Stimulated activated CD4-positive, alpha-beta T cell treated with anti-CD3 and anti-CD28 coated beads, TNF-alpha, amount 100 ng/mL, for 4 hours (primary cell): Measurements from ENCODE around the gene HOXC11.

ENCODE experiments used
- DNase-seq, 3 experiments: peaks; one replicate each; pipeline ENCODE4 v3.0.0-alpha.2; 2020; ENCODE audit warnings: low read depth in 3 of 3

HOXC11 gene

DNA sequence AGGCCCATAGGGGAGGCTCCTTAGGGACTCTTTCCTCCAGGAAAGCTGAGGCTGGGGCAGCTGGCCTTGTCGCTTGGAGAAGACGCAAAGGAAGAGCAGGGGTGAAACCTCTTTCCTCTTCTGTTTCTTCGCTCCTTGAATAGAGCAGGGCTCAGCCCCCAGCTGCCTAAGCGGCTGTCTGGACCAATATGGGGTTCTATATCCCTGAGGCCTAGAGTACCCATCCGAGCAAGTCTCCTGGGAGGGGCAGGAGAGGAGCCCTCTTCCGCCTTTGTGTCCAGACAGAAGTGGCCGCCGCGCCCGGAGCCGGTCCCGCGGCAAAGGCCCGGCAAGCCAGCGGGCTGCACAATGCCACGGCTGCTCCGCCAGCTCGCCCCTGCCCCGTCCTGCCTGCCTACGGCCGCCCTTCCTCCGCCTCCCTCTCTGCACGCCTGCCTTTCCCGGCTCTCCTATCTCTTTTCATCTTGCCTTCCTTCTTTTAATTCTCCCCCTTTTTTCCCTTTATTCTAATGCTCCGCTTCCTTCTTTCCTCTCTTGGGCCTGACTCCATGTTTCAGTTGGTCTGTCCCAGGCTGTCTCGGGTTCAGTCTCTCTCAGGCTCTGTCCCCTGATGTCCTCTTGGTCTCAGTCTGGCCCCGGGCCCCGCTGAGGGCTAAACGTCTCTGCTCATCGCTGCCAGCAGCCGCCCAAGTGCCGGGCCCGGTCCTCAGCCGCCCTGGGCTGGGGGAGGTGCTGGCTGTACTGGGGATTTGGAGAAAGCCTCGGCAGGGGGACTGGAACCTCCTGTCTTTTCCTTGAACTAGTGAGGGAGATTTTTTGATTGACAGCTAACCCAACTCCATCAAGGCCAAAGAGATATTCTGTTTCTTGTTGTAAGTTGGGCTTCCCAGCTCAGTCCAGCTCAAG is 24.5 kb downstream of the HOXC11 start:
- DNase-seq: no peak

DNA sequence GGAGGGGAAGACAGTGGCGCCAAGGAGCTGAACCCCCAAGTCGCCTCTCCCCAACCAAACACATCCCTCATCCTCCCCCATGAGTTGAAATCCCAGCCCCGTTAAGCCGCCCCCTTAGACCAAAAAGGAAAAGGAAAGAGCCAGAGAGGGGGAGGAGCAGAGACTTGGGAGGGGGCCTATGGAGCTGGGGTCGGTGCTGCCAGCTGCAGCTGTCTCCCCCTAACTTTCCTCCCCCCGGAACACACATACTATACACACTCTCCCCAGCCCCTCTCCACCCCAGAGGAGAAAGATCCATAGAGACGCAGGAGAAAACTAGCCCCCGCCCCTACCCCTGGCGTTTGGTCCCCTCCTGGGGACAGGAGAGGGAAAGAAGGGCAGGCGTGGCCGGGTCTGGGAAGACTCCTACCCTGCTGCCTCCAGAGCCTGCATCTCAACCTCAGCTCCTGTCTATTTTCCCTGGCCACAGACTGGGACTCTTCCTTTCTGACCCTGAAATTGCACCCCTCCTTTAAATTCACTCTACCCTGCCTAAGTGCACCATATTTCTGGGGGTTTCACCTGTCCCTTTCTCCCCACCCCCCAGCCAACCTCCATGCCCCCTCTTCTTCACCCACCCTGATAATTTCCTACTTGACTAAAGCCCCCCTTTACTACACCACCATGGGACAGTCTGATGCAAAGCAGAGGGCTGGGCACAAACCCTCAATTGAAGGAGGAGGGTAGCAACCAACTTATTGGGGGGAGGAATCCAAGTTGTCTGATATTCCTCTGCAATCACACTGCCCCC is 25.4 kb downstream of the HOXC11 start:
- DNase-seq: no peak

DNA sequence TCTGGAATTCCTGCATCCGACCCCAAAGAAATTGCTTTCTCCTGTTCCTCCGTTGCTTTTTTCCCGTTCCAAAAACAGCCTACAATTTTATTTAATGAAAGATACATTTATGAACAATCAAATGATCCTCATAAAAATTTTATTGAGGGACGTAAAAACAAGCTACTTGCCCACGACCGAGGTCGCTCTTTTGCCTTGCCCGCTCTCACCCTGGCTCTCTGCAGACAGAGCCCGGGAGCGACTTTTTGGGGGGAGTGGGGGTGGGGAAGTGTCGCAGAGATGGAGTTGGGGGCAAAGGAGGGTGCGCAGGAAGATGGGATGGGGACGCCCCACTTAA is 25.9 kb downstream of the HOXC11 start:
- no peak for DNase-seq

GRCh38 chr12:53999559-54000115 is 26.7 kb downstream of the HOXC11 start:
- no peak for DNase-seq

GRCh38 chr12:54000116-54001114 is 27.5 kb downstream of the HOXC11 start, which contains the start of gene HOXC9:
Gene HOXC9 (plus strand): TSS chr12:54000161. CDS start chr12:54000189, 28 bp downstream.
- no peak for DNase-seq

DNA sequence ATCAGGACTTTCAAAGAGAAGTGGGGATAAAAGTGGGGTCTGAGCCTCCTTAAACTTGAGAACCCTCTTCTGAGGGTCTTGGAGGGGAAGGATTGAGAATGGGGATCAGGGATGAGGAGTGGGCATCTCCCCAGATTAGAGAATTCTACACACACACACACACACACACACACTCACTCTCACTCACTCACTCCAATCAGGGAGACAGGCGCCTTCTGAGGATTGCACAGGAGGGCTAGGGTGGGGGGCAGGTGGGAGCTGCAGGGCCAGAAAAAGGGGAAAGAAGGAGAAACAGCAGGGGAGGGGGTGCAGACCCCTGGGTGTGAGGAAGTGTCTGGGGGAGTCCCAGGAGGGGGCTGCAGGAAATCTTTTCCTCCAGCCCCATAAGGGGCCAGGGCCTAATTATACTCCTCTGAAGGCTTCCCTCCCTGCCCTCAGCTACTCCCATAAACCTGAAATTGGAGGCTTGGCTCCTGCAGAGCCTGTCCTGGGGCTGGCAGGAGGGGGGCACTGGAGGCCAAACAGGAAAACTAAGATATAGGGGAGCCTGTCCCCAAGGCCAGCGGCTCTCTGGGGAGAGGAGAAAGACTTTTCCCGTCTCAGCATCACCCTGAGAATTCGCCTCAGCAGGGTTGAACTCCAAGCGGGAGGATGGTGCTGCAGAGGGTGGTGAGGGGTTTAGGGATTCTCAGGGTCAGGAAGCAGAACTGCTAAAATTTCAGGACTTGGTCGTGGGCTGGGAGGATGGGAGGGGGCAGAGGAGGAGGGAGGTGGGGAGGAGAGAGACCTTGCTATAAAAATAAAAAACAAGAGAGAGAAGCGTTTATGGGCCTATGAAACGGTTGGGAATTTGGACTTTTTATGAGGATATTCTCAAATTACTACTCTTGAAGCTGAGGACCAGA is 28.6 kb downstream of the HOXC11 start:
- no peak for DNase-seq

GRCh38 chr12:54002278-54002914 is 29.5 kb downstream of the HOXC11 start:
- DNase-seq: no peak

DNA sequence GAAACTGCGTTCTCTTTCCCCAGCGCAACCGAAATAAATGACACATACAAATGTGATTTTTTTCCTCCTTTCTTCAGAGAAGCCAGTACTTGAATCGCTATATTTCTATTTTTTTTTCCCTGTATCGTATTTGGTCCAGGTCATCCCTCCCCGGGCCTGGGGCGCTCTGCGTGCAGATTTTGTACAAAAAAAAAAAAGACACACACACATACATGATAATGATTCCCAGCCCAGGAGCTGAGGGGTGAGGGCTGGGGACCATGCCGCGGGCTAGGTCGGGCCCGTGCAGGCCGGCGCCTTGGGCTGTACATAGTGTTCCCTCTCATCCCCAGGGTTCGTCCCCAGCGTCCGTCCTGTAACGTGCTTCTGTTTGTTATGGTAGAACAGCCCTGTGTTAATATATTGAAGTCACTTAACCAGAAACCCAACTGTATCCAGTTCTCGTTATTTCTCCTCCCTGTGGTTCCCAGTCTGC is 30.0 kb downstream of the HOXC11 start:
- no peak for DNase-seq

GRCh38 chr12:54003625-54004024 is 30.7 kb downstream of the HOXC11 start:
- no peak for DNase-seq

- DNase-seq: no peak
Measured at GRCh38 chr12:54004063-54004840, 31.3 kb downstream of the HOXC11 start.

- no peak for DNase-seq
Measured at GRCh38 chr12:54004841-54005530, 32.1 kb downstream of the HOXC11 start.

DNA sequence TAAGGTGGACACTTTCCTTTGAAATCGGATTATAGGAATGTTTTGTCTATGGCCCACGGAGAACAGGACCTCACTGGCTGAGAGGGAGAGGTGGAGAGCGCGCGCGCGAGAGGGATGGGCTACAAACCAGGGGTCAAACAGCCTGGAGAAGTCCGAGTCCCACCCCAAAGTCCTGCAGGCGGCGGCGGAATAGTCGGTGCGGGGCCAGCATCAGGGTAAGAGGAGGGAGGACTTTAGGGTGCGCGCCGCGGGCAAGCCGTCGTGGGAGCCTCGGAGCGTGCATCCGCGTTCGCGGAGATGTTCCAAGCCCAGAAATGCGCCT is 32.6 kb downstream of the HOXC11 start:
- no peak for DNase-seq

GRCh38 chr12:54005853-54006558 is 33.1 kb downstream of the HOXC11 start:
- peak; percentile 65 to 84 (median 75) for DNase-seq

DNA sequence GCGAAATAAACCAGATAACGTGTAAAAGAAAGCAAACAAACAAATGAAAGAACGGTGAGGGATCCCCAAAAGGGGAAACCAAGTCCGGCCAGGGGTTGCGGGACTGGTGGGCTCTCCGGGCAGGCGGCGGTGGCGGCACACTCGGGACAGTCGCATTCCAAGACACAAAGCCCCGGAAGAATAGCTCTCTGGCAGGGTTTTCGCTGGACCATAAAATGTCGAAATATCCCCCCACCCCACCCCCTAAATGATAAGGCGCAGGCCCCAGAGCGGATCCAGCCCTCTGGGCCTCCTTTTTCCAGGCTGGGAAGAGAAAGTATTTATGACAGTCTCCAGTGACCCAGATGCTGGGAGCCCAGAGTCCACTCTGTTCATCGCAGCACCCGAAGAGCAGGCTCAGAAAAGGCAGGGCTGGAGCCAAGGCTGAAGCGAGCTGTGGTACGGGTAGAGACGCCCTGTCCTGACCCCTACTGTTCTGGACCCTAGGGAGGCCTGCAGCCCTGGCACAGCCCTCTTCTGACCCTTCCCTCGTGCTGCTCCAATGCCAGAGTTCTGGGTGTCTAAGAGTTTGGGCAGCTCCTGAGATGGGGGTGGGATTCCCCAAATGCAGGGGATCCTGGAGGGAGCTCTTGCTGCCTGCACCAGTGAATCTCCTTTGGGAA is 33.8 kb downstream of the HOXC11 start:
- DNase-seq: no peak

GRCh38 chr12:54007538-54008259 is 34.8 kb downstream of the HOXC11 start:
- DNase-seq: no peak

DNA sequence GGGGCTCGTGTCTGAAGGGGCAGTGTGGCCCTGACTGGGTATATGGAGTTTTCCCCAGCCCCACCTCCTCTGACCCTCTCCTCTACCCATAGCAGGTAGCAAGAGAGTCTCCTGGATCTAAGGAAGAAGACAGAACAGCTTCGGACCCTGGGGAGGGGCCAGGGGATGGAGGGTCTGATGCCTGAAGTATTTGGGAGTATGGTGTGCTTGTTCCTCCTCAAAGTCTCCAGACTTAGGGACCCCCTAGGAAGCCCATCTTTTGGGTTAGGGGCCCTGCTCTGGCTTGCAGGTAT is 35.3 kb downstream of the HOXC11 start:
- no peak for DNase-seq
